MM.1S (cell line): ENCODE measurements around the gene TNRC6A.

Experiments used
- EZH2 ChIP-seq: fragments of 300-600 bp; sonication (generic); optimal IDR thresholded peaks from 2 replicates; pipeline ENCODE3; 2017; ENCODE audit warnings: low read depth, mild to moderate bottlenecking, antibody characterized with exemption, low read length, mixed read lengths
- EZH2phosphoT487 ChIP-seq: fragments of 300-600 bp; sonication (generic); IDR thresholded peaks from 2 replicates; pipeline ENCODE4 v1.6.1; 2018; ENCODE audit warnings: antibody characterized with exemption, low read length
- TF ChIP-seq, protein P1 (sequence below): fragments of 300-600 bp; sonication (generic); IDR thresholded peaks from 2 replicates; pipeline ENCODE4 v1.5.1; 2016; ENCODE audit warnings: antibody characterized with exemption, low read length, mixed read lengths

DNA sequence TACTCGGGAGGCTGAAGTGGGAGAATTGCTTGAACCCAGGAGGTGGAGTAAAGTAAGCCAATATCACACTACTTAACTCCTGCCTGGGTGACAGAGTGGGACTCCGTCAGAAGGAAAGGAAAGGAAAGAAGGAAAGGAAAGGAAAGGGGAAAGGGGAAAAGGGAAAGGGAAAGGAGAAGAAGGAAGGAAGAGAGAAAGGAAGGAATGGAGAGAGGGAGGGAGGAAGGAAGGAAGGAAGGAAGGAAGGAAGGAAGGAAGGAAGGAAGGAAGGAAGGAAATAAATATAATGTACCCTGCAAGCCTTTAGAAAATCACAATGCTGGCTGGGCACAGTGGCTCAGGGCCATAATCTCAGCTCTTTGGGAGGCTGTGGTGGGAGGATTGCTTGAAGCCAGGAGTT, 143.6 kb downstream of the TNRC6A start:
- TF ChIP-seq, protein P1, sequence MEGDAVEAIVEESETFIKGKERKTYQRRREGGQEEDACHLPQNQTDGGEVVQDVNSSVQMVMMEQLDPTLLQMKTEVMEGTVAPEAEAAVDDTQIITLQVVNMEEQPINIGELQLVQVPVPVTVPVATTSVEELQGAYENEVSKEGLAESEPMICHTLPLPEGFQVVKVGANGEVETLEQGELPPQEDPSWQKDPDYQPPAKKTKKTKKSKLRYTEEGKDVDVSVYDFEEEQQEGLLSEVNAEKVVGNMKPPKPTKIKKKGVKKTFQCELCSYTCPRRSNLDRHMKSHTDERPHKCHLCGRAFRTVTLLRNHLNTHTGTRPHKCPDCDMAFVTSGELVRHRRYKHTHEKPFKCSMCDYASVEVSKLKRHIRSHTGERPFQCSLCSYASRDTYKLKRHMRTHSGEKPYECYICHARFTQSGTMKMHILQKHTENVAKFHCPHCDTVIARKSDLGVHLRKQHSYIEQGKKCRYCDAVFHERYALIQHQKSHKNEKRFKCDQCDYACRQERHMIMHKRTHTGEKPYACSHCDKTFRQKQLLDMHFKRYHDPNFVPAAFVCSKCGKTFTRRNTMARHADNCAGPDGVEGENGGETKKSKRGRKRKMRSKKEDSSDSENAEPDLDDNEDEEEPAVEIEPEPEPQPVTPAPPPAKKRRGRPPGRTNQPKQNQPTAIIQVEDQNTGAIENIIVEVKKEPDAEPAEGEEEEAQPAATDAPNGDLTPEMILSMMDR, result no peak
- TF ChIP-seq EZH2, result no peak
- no peak for TF ChIP-seq EZH2phosphoT487
